Stimulated activated CD4-positive, alpha-beta T cell treated with anti-CD3 and anti-CD28 coated beads, Interleukin-4, amount 100 ng/mL, for 24 hours (primary cell): ENCODE measurements around the gene CTNNB1.
A peak's percentile ranks its signal among the peaks of the same experiment; 100 is the strongest.

ENCODE experiments used
- DNase-seq: peaks from one replicate; pipeline ENCODE4 v3.0.0-alpha.2; 2020

The CTNNB1 gene

GRCh38 chr3:41198950-41199865 lies at the start of gene CTNNB1:
TSS of gene CTNNB1 (plus strand) at chr3:41199505. CDS start at chr3:41224069, 24,564 bp downstream.
- peak; percentile 92 for DNase-seq

- no peak for DNase-seq
Observed at GRCh38 chr3:41155834-41156233, 43.5 kb upstream of the CTNNB1 start.

- peak; percentile 14 for DNase-seq
Observed at GRCh38 chr3:41158947-41159346, 40.4 kb upstream of the CTNNB1 start.

- DNase-seq = no peak
Observed at GRCh38 chr3:41159588-41160189, 39.6 kb upstream of the CTNNB1 start.

- DNase-seq = no peak
Observed at GRCh38 chr3:41162541-41162940, 36.8 kb upstream of the CTNNB1 start.

- DNase-seq = no peak
Observed at GRCh38 chr3:41163006-41163405, 36.3 kb upstream of the CTNNB1 start.

GRCh38 chr3:41163421-41163820 lies 35.9 kb upstream of the CTNNB1 start:
- DNase-seq = no peak

GRCh38 chr3:41164777-41165176 lies 34.5 kb upstream of the CTNNB1 start:
- no peak for DNase-seq

GRCh38 chr3:41167722-41168497 lies 31.4 kb upstream of the CTNNB1 start:
- no peak for DNase-seq

GRCh38 chr3:41169023-41169422 lies 30.3 kb upstream of the CTNNB1 start:
- DNase-seq = no peak

GRCh38 chr3:41173926-41174885 lies 25.1 kb upstream of the CTNNB1 start:
- no peak for DNase-seq

- DNase-seq = no peak
Observed at GRCh38 chr3:41175365-41175764, 23.9 kb upstream of the CTNNB1 start.

- no peak for DNase-seq
Observed at GRCh38 chr3:41176596-41176995, 22.7 kb upstream of the CTNNB1 start.

GRCh38 chr3:41178576-41178975 lies 20.7 kb upstream of the CTNNB1 start:
- no peak for DNase-seq

GRCh38 chr3:41180396-41180795 lies 18.9 kb upstream of the CTNNB1 start:
- no peak for DNase-seq

- DNase-seq = no peak
Observed at GRCh38 chr3:41182504-41183059, 16.7 kb upstream of the CTNNB1 start.

GRCh38 chr3:41184394-41184793 lies 14.9 kb upstream of the CTNNB1 start:
- DNase-seq = no peak

- no peak for DNase-seq
Observed at GRCh38 chr3:41186297-41186696, 13.0 kb upstream of the CTNNB1 start.

- DNase-seq = peak; percentile 56
Observed at GRCh38 chr3:41188306-41188705, 11.0 kb upstream of the CTNNB1 start.

- no peak for DNase-seq
Observed at GRCh38 chr3:41190509-41191284, 8.6 kb upstream of the CTNNB1 start.

GRCh38 chr3:41192885-41193284 lies 6.4 kb upstream of the CTNNB1 start:
- DNase-seq = no peak
